PC-3 (cell line): ENCODE data around the gene NRAS. TPM values are rescaled to one million over a fixed set of nuclear protein-coding genes. Genes with fewer than 3 reads are reported as not detected.

Experiments used
- ATAC-seq: fragments of 200-7000 bp; cut with Tn5 transposase; 2 replicates; pipeline ENCODE4 v1.9.1; 2020; ENCODE audit warnings: mild to moderate bottlenecking, moderate library complexity
- BruUV-seq: library from RNA; stranded (reverse); fragments of 400-500 nt; replicated peaks from 2 replicates; lab custom pipeline; 2021; lab: Mats Ljungman, UMichigan
- CTCF ChIA-PET: fragments of 300-600 bp; sonication (Branson Sonifier 250); formaldehyde crosslinking; loops from one replicate; lab custom pipeline; 2022; ENCODE audit warnings: antibody characterized with exemption; lab: Charles Lee
- POLR2A ChIA-PET: fragments of 300-600 bp; sonication (Branson Sonifier 250); formaldehyde crosslinking; loops from one replicate; lab custom pipeline; 2022; ENCODE audit warnings: antibody characterized with exemption; ENCODE audit not compliant: unreplicated experiment; lab: Charles Lee
- DNase-seq: peaks from one replicate; pipeline ENCODE4 v3.0.0-alpha.2; 2015
- H2AFZ ChIP-seq: fragments of 300-600 bp; sonication (generic); 2 replicates; pipeline ENCODE4 v1.6.0; 2016; ENCODE audit warnings: antibody characterized with exemption, low read length
- H3F3A ChIP-seq: fragments of 300-600 bp; sonication (generic); one replicate; pipeline ENCODE4 v1.6.0; 2017; ENCODE audit warnings: antibody characterized with exemption, low read length, control low read depth, mild to moderate bottlenecking; ENCODE audit not compliant: unreplicated experiment
- H3K27ac ChIP-seq: fragments of 300-600 bp; sonication (generic); 2 replicates; pipeline ENCODE4 v1.5.1; 2016; ENCODE audit warnings: mild to moderate bottlenecking, low read length
- H3K27me3 ChIP-seq: fragments of 300-600 bp; sonication (generic); 2 replicates; pipeline ENCODE4 v1.6.1; 2016; ENCODE audit warnings: low read length, mixed read lengths
- H3K36me3 ChIP-seq: fragments of 300-600 bp; sonication (generic); 2 replicates; pipeline ENCODE4 v1.6.1; 2016; ENCODE audit warnings: low read depth, mixed run types, low read length, mixed read lengths
- H3K4me1 ChIP-seq: fragments of 300-600 bp; sonication (generic); 2 replicates; pipeline ENCODE4 v1.5.1; 2016; ENCODE audit warnings: low read length; ENCODE audit not compliant: insufficient read depth
- H3K4me2 ChIP-seq: fragments of 300-600 bp; sonication (generic); 2 replicates; pipeline ENCODE4 v1.6.0; 2016; ENCODE audit warnings: low read length
- H3K4me3 ChIP-seq: fragments of 300-600 bp; sonication (generic); 2 replicates; pipeline ENCODE4 v1.5.1; 2016; ENCODE audit warnings: mild to moderate bottlenecking, low read length, mixed read lengths
- H3K79me2 ChIP-seq: fragments of 300-600 bp; sonication (generic); 2 replicates; pipeline ENCODE4 v1.6.1; 2017; ENCODE audit warnings: low read length, mixed read lengths
- H3K9ac ChIP-seq: fragments of 300-600 bp; sonication (generic); 2 replicates; pipeline ENCODE4 v1.6.0; 2016; ENCODE audit warnings: mild to moderate bottlenecking, low read length
- H3K9me2 ChIP-seq: fragments of 300-600 bp; sonication (generic); replicated peaks from 2 replicates; pipeline ENCODE4 v1.6.1; 2016; ENCODE audit warnings: mixed run types, low read length, mixed read lengths
- H3K9me3 ChIP-seq: fragments of 300-600 bp; sonication (generic); 2 replicates; pipeline ENCODE4 v1.6.1; 2016; ENCODE audit warnings: low read length, mixed read lengths
- H4K20me1 ChIP-seq: fragments of 300-600 bp; sonication (generic); 2 replicates; pipeline ENCODE4 v1.6.1; 2016; ENCODE audit warnings: low read length, mixed read lengths
- CTCF ChIP-seq: fragments of 300-600 bp; sonication (generic); conservative IDR thresholded peaks from 2 replicates; pipeline ENCODE4 v1.5.1; 2017; ENCODE audit warnings: antibody characterized with exemption, low read depth, mild to moderate bottlenecking, low read length
- EZH2 ChIP-seq: fragments of 300-600 bp; sonication (generic); IDR thresholded peaks from one replicate; pipeline ENCODE4 v1.6.1; 2017; ENCODE audit warnings: antibody characterized with exemption, mild to moderate bottlenecking, low read length; ENCODE audit not compliant: unreplicated experiment
- EZH2phosphoT487 ChIP-seq: fragments of 300-600 bp; sonication (generic); IDR thresholded peaks from 2 replicates; pipeline ENCODE4 v1.6.1; 2018; ENCODE audit warnings: mild to moderate bottlenecking, antibody characterized with exemption, low read length, borderline replicate concordance
- intact Hi-C: fragments of 100-400 bp; cut with micrococcal nuclease; formaldehyde crosslinking; loops from 2 replicates; pipeline ENCODE4 v1.9.0; 2023
- total RNA-seq: library from RNA; depleted of rRNA; stranded (reverse); fragments of >200 nt; gene quantifications from 2 replicates; pipeline ENCODE4 v1.2.3, GENCODE V29; 2014

Gene NRAS
- total RNA-seq, 1 experiment from 2014 or later: 15.1 TPM

- Histone ChIP-seq H3F3A (no peaks in the 10 kb centered on the region), H2AFZ (peak within 1 kb of the TSS; percentile 85), H3K4me3 (peak within 1 kb of the TSS; percentile 85), H3K9ac (peak within 1 kb of the TSS; percentile 71), H4K20me1 (no peaks in the 10 kb centered on the region), H3K79me2 (no peaks in the 10 kb centered on the region), H3K4me1 (peaks cover 12% of the 10 kb centered on the region), H3K9me3 (no peaks in the 10 kb centered on the region), H3K9me2 (no peaks in the 10 kb centered on the region), H3K27me3 (0 out of 2 replicates have a peak, but pooled peaks cover 1% of the 10 kb centered on the region), H3K4me2 (peak within 1 kb of the TSS; percentile 92), H3K27ac (peak within 1 kb of the TSS; percentile 80), H3K36me3 (no peaks in the 10 kb centered on the region)
- ATAC-seq: peak; percentile 57
- POLR2A ChIA-PET: interaction anchor here (0.6 kb wide), 3 partner anchors 39 to 118 kb away, joined by 3 to 6 read pairs (median 3); no protein-coding TSS in a partner anchor
- DNase-seq: no peak
- intact Hi-C loops: loop anchor here (2.0 kb wide), 1 partner anchor 691 kb away; the partner anchor contains the start of gene OLFML3
- TF ChIP-seq EZH2phosphoT487 (no peak), CTCF (no peak), EZH2 (no peak)
- BruUV-seq: TSS peak; percentile 62
- CTCF ChIA-PET: no interaction called here
Observed at GRCh38 chr1:114669562-114670082, 46.9 kb downstream of the NRAS start, which contains the start of gene DENND2C. Gene DENND2C (minus strand): TSS chr1:114670049. CDS start chr1:114625984, 44,065 bp downstream.

- peak; percentile 30 for ATAC-seq
- Histone ChIP-seq H3K36me3 (no peaks in the 10 kb centered on the region), H4K20me1 (no peaks in the 10 kb centered on the region)
Observed at GRCh38 chr1:114668784-114669561, 47.6 kb downstream of the NRAS start.

GRCh38 chr1:114668373-114668772 lies 48.2 kb downstream of the NRAS start:
- H3K79me2 ChIP-seq: no peaks in the 10 kb centered on the region
- H3K9ac ChIP-seq: no peak overlapping the region
- CTCF ChIA-PET: interaction anchor here (0.6 kb wide), 1 partner anchor 1059 kb away, joined by 3 read pairs; no protein-coding TSS in a partner anchor

More at GRCh38 chr1:114668784-114669561, 47.6 kb downstream of the NRAS start:
- Histone ChIP-seq H3K9ac (peak overlapping the region; percentile 71), H3K27me3 (no peaks in the 10 kb centered on the region), H3K79me2 (no peaks in the 10 kb centered on the region), H3K9me3 (no peaks in the 10 kb centered on the region), H3K9me2 (no peaks in the 10 kb centered on the region), H3K4me2 (peak overlapping the region; percentile 92), H3K27ac (peak overlapping the region; percentile 5; the same call in 1 of the 2 replicates), H3K4me1 (peaks cover 12% of the 10 kb centered on the region), H2AFZ (peak overlapping the region; percentile 84), H3F3A (no peaks in the 10 kb centered on the region), H3K4me3 (peak overlapping the region; percentile 85)
- no peak for TF ChIP-seq EZH2
- peak; percentile 76 for DNase-seq
- ChIA-PET CTCF (no interaction called here), POLR2A (interaction anchor here (0.6 kb wide), 2 partner anchors 38 to 118 kb away, joined by 3 to 6 read pairs; no protein-coding TSS in a partner anchor)
- intact Hi-C loops: no loop called here
- BruUV-seq: no TSS peak

More at GRCh38 chr1:114668373-114668772, 48.2 kb downstream of the NRAS start:
- intact Hi-C loops: no loop called here
- H3K9me3 ChIP-seq: no peaks in the 10 kb centered on the region
- H3K4me2 ChIP-seq: peak overlapping the region; percentile 92
- ATAC-seq (no peak), DNase-seq (no peak)
- no TSS peak for BruUV-seq
- no peaks in the 10 kb centered on the region for H3K27me3 ChIP-seq
- H3K36me3 ChIP-seq: no peaks in the 10 kb centered on the region
- no peak overlapping the region for H3K4me3 ChIP-seq
- POLR2A ChIA-PET: interaction anchor here (0.6 kb wide), 1 partner anchor 1436 kb away, joined by 3 read pairs; no protein-coding TSS in a partner anchor
- H3F3A ChIP-seq: no peaks in the 10 kb centered on the region
- no peaks in the 10 kb centered on the region for H4K20me1 ChIP-seq
- TF ChIP-seq CTCF: no peak
- no peak for TF ChIP-seq EZH2
- TF ChIP-seq EZH2phosphoT487: no peak
- no peaks in the 10 kb centered on the region for H3K9me2 ChIP-seq
- H3K4me1 ChIP-seq: peaks cover 12% of the 10 kb centered on the region
- no peak overlapping the region for H3K27ac ChIP-seq
- no peak overlapping the region for H2AFZ ChIP-seq
